Fibroblast of villous mesenchyme (primary cell): ENCODE results near the gene FANCE. TPM values are rescaled to one million over a fixed set of nuclear protein-coding genes. Genes with fewer than 3 reads are reported as not detected.

Experiments
- DNase-seq: peaks from one replicate; pipeline ENCODE4 v3.0.0-alpha.2; 2010; ENCODE audit warnings: low read depth
- H3K4me3 ChIP-seq: 2 replicates; pipeline ENCODE4 v1.5.1; 2011; ENCODE audit warnings: low read depth, mild to moderate bottlenecking, low read length
- total RNA-seq: library from RNA; depleted of rRNA; stranded (reverse); fragments of >200 nt; gene quantifications from 2 replicates; pipeline ENCODE4 v1.2.3, GENCODE V29; 2012
- TF ChIP-seq, protein P1 (sequence below): IDR thresholded peaks from 2 replicates; pipeline ENCODE4 v1.5.1; 2012; ENCODE audit warnings: low read depth, mild to moderate bottlenecking, low read length; ENCODE audit not compliant: insufficient read depth

FANCE gene
- total RNA-seq, 1 donor = 6.5 TPM

DNA sequence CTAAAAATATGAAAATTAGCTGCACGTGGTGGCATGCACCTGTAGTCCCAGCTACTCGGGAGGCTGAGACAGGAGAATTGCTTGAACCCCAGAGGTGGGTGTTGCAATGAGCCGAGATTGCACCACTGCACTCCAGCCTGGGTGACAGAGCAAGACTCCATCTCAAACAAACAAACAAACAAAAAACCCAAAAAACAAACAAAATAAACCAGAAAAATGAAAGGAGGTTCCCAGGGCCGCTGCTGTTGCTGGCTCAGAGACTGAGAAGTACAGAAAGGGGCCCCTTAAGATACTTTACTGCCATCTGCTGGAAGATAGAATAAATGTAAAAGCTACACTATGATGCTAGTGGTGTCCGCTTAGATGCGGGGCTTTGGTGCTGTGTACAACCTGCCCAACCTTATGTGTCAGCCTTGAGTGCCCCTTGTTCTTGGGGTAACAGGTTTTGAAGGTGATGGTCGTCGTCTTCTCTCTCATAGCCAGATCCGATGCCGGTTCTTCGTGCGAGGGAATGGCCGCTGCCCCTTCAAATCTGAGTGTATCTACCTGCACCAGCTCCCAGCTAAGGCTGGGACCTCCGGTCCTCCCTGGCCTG, 2.8 kb upstream of the FANCE start:
- TF ChIP-seq, protein P1, sequence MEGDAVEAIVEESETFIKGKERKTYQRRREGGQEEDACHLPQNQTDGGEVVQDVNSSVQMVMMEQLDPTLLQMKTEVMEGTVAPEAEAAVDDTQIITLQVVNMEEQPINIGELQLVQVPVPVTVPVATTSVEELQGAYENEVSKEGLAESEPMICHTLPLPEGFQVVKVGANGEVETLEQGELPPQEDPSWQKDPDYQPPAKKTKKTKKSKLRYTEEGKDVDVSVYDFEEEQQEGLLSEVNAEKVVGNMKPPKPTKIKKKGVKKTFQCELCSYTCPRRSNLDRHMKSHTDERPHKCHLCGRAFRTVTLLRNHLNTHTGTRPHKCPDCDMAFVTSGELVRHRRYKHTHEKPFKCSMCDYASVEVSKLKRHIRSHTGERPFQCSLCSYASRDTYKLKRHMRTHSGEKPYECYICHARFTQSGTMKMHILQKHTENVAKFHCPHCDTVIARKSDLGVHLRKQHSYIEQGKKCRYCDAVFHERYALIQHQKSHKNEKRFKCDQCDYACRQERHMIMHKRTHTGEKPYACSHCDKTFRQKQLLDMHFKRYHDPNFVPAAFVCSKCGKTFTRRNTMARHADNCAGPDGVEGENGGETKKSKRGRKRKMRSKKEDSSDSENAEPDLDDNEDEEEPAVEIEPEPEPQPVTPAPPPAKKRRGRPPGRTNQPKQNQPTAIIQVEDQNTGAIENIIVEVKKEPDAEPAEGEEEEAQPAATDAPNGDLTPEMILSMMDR = peak; percentile 71
- peak; percentile 79 for DNase-seq
- H3K4me3 ChIP-seq = no peak overlapping the region

DNA sequence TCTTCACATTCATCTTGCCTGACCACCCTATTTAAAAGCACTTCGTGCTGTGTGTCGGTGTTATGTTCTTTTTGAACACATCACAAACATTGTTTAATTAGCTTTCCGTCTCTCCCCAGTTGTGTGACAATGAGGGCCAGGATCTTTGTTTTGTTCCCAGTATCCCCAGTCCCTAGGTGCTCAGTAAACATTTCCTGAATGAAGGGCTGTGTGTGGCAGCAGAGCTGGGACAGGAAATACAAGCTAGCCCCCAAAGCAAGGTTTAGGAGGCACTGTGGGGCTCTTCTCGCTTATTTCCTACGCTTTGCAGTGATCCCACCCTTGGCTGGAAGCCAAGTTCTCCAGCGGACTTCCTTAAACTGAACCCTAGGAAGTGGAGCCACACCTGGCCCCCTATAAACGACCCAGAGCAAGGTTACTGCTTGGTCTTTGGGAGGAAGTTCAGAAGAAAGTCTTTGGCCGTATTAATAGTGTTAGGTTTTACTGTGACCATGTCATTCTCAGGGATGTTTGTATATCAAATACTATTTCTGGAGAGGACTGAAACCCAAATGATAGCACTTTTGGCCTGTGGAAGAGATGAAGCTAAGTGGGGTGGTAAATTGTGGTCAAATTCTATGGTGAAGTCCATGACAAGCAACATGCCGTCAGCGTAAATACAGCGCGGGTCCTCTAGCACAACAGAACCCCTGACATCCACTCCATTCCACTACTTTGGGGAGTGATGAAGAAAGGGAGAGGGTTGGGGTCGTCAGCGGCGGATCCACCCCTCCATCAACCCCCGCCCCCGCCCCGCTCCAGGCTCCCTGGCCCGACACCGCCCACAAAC, 570 bp upstream of the FANCE start:
- no peak for DNase-seq
- H3K4me3 ChIP-seq = peak overlapping the region; percentile 44
- TF ChIP-seq, protein P1 = no peak

DNA sequence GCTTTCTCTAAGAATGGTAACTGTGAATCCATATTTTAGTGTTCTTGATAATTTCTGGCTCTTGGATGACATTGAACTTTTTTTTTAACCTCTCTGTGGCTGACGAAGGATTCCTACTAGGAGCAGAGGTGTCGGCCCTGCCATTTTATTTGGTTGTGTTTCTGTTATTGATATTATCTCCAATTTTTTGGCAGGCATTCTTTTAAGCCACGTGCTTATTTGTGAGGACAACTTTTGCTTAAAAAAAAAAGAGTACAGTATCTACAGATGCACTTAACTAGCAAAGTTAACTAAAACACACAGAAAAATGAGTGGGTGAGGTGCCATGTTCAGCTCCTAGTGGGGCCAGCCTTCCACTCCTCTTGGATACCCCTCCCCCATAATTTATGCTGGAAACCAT, 1.1 kb downstream of the FANCE start:
- TF ChIP-seq, protein P1 = no peak
- peak overlapping the region; percentile 69 for H3K4me3 ChIP-seq
- DNase-seq = peak; percentile 10

DNA sequence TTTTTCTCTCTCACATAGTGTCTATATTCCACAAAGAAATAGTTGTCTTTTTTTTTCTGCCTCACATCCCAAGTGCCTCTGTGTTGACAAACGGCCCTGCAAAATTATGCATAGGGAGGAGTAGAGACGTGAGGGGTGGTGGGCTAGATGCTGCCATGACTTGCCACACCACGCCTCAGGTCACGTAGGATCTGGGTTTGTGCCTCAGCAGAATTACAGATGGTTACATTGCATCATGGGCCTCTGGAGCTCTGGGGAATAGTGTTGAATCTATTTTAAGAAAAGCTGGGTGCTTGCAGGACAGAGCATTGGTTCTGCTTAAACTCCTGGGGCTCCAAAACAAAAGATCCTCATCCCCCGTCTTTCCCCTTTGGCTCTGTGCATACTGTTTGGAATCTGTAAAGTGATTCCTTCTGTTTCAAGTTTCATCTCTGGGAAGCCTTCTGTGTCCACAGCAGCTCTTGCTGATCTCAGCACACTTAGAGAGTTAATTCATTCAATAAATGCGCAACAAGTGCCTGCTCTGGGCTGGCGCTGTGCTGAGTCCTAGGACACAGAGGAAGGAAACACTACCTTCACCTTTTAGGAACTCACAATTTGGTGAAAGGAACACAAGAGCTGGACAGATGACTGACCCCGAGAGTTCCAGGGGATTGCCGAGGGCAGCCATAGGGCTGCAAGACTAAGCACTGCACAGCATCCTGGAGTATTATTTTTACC, 2.4 kb downstream of the FANCE start:
- TF ChIP-seq, protein P1 = no peak
- DNase-seq = peak; percentile 33
- H3K4me3 ChIP-seq = no peak overlapping the region

DNA sequence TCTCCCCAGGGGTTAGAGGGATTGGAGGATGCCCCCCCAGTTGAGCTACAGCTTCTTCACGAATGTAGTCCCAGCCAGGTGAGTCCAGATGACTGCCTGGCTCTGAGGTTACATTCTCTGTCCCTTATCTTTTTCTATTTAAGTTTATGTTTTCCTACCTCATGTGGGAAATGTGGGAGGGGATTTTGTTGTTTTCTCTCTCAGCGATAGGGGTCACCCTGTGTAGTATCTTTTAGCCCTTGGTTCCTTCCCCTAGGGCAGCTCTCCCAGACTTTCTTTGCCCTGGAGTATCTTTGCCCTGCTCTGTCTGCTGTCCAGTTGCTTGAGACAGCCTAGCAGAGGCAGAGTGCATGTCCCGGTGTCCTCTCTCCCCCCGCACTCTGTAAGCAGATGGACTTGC, 5.8 kb downstream of the FANCE start:
- DNase-seq = no peak
- H3K4me3 ChIP-seq = no peak overlapping the region
- TF ChIP-seq, protein P1 = no peak

DNA sequence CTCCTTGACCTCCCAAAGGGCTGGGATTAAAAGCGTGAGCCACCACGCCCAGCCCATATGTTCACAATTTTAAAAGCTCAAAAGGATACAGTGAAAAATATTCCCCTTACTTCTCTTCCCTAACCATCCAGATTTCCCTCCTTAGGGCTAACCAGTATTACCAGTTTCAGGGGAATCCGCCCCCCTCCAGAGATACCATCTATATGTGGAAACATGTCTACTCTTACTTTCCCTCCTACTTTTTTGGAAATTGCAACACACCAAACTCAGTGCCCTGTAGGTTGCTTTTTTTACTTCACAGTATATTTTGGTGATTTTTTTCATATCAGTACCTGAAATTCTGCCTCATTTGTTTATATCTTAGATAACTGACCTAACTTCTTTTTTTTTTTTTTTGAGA, 9.1 kb downstream of the FANCE start:
- TF ChIP-seq, protein P1 = no peak
- H3K4me3 ChIP-seq = no peak overlapping the region
- no peak for DNase-seq
